Activated naive CD4-positive, alpha-beta T cell treated with anti-CD3 and anti-CD28 coated beads, Interleukin-2, amount 50 U/mL, for 16 hours (primary cell): ENCODE measurements around the gene BACE2.
"Not testable (repeated sequence)": the region's sequence is repeated elsewhere in the genome, so short reads cannot be mapped to it uniquely, and the experiment has no call there.

Experiments used
- DNase-seq: peaks from one replicate; pipeline ENCODE4 v3.0.0-alpha.2; 2020

The BACE2 gene

DNA sequence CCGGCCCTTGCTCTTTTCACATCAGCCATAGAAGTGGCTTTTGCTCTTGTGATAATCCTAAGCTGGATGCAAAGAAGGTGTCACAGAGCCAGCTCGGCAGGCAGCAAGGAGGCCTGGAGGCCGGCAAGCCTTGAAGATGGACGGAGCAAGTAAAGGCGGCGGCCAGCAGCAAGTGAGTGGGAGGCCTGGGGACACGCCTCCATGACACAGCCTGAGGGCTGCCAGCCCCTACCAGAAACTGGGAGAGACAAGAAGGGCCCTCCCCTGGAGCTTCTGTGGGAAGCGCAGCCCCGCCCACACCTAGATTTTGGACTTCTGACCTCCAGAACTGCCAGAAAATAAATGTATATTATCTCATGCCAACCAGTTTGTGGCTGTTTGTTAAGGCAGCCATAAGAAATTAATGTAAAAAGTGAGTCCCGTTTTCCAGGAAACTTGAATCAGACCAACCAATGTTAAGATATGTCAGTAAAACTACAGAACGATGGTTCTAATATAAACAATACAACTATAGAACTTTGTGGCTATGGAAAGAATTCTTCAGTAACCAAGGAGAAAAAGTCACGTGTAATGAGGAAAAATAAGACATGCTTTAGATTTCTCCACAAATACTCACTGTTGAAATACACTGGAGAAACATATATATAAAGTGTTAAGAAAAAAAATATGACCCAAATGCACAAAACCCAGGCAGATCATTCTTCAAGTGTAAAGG lies 49.9 kb downstream of the BACE2 start:
- DNase-seq, result no peak

DNA sequence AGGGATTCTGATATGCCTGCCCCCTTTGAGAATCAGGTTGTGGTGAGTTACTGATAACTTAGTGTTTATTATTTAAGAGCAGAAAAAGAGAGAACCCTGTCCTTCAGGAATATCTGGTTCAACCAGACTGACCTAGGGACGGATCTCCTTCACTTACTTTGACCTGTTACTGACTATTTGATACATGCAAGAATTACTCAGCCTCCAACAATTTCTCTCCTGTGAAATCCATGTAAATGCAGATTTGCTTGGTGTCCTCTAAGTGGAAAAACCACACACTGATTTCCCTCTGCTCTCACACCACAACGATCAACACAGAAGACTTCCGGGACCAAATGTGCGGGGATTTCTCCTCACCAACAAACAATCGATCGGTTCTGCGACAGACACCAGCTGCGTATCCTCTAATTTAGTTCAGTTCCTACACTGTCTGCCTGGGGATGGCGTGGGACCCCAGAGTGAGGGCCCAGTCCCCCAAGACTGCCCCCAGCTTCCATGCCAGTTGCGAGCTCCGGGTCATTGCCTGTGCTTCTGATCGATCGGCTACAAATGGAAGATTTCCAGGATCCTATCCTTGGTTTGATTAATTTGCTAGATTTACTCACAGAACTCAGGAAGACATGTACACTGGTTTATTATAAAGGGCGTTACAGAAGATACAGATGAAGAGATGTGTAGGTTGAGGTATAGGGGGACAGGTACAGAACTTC lies 51.7 kb downstream of the BACE2 start:
- no peak for DNase-seq

DNA sequence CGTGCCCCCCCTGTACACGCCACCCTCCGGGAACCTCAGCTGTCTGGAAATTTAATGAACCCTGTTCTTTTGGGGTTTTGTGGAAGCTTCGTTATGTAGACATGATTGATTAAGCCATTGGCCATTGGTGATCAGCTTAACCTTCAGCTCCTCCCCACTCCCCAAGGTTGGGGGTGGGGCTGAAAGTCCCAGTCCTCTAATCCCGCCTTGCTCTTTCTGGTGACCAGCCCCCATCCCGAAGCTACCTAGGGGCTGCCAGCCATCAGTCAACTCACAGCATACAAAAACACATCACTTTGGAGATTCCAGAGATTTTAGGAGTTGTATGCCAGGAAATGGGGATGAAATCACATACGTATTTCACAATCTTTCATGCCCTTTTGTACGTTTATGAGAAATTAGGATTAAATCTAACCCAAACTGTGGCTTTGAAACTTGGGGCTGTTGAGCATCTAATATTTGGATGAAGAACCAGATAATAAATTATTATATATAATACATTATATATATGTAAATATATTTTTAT lies 52.3 kb downstream of the BACE2 start:
- no peak for DNase-seq

DNA sequence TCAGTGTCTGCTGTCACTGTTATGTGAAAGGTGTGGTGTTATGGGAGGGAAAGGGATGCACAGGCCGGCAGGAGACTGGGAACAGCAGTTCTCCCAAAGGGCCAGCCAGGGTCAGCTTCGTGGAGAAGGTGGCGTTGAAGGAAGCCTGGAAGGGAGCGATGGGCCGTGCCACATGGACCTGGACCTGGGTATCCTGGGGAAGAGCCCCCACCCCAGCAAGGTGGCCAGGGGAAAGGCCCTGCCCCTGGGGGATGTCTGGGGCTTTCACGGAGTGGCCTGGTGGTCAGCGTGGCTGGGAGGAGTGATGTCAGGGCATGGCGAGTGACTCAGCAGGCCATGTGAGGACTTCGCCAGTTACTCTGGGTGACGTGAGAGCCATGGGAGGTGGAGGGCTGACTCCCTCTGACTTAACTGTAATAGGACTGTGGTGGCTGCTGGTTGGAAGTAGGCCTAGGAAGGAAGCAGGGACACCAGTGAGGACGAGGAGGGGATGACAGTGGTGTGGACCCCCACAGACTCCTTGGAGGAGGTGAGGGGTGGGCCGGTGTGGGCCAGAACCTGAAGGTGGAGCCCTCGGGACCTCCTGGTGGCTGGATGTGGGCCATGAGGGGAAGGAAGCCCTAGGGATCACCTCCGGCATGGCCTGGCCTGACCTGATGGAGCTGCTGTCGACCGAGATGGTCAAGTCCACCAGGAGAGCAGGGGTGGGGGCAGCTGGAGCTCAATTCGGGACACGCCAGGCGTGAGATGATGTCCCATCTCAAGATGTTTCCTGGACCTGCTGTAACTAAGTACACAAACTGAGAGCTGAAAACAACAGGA lies 54.5 kb downstream of the BACE2 start:
- DNase-seq, result no peak

DNA sequence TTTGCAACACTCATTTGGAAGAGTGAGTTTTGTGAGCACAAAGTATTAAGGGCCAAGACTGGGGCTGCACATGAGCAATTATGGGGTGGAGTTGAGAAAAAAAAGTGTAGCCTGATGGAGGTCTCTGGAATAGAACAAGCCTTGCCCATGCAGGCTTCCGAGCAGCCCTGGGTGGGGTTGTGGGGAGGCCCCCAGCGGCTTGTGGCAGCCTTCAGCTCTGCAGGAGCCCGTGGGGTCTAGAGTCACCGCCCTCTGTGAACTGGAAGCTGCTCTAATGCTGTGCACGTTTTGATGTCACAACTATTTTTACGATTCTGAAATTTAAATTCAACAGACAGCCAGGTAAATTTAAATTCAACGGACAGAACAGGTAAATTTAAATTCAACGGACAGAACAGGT lies 58.9 kb downstream of the BACE2 start:
- DNase-seq, result no peak

DNA sequence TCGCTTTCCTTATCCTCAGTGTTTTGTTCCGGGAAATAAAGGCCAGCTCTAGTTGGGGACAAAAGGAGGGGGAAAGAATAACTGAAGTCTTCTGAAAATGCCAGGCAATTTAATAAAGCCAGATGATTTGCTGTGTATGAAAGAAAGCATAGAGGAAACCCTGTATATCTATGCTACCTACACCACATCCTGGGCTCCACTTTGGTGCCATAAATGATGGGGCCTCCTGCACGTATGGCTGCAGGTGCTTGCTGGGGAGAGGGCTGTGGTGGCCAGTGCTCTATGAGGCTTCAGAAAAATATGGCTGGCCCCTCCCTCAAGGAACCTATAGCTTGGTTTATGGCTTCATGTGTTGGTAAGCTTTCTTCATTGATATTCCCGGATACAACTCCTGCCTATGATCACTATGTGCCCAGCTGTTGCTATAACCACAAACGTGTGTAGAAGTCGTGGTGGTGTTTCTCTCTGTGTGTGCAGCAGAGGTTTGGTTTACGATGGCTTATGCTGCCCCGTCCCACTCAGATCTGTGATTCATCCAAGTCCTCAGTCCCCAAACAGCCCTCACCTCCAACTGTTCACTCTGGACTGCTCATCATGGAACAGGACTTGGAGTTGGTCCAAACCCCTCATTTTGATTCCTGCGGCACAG lies 59.5 kb downstream of the BACE2 start:
- no peak for DNase-seq

DNA sequence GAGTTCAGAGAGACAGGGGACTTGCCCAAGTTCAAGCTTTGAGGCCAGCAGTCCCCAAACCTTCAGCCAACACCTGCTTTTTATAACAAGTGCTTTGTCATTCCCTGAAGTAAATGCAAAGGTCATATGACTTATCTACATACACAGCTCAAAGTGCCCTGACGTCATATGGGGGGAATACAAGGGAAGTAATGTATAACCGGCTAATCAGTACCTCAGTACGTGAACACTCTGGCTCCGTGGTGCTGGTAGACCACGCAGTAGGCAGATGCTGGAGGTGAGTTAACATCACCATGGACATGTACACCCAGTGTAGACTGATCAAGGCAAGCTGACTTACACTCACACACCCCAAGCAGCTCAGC lies 60.0 kb downstream of the BACE2 start:
- DNase-seq, result no peak

DNA sequence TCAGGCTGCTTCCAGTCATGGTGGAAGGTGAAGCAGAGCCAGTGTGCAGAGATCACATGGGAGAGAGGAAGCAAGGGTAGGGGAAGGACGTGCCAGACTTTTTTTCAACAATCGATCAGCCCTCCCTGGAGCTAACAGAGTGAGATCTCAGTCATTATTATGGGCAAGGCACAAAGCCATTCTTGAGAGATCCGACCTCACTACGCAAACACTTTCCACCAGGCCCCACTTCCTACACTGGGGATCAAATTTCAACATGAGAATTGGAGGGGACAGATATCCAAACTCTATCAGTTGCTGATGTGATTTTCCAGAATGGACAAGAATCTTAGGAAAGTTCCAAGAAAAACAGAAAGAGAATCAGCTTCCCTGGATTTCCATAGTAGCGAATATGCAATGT lies 60.5 kb downstream of the BACE2 start:
- DNase-seq, result no peak

DNA sequence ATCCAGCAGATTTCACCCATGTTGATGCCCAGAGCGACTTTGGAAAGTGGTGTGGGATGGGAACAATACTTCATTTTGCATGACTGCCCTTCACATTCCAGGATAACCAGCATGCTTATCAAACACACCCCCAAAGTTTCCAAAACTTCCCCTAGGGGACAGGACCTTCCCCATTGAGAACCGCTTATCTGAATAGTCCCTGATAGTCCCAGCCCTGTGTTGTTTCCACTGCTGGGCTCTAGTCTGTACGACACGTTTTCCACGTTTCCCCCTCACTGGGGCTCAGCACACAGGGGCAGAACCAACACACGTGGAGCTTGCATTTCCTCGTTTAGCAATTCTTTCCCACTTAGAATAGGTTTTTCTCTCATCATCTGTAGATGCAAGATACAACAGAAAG lies 61.0 kb downstream of the BACE2 start:
- no peak for DNase-seq

DNA sequence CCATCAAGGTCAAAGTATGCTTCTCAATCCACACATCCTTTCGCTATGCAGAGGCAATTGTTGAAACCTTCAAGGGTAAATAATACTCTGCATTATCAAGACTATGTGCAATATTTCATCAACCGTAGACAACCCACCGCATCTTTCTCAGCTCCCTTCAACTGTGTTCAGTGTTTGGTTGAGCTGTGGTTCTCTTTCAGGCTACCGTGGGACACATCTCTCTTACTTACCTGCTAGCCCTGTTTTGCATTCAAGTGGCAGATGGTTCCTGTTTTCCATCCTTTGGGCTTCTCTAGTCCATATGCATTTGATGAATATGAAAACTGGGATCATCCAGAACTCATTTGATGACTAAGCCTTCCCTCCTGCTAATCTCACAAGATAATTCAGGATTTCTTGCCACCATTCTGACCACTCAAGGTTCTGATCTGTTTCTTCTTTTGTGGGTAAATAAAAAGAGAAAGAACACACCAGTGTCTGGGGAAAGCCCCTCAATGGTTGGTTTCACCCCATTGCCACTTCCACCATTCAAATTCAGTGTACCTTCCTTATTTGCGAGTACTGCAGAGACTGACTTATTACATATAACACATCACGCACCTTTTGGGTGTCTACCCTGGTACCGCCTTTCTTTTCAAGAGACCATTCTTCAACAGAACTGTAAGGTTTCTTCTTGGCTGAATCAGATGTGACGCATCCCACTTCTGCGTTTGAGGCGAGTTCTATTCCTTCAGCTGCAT lies 61.7 kb downstream of the BACE2 start:
- DNase-seq, result no peak

DNA sequence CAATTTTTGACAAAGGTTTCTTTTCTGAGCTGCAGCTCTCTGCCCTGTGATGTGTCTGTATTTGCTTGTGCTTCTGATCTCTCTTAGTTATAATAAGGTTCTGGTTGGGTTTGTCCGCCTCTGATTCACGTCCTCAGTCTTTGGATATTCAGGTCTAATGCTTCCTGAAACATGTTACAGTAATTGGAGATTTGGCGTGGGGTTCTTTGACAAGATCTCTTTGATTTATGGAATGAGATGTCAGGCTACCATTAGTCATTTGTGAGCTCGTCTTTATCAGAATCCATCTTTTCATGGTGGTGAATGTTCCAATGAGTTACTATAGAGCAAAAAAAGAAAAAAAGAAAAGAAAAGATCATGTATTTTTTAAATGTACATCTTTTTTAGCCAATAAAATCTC lies 62.5 kb downstream of the BACE2 start:
- no peak for DNase-seq

DNA sequence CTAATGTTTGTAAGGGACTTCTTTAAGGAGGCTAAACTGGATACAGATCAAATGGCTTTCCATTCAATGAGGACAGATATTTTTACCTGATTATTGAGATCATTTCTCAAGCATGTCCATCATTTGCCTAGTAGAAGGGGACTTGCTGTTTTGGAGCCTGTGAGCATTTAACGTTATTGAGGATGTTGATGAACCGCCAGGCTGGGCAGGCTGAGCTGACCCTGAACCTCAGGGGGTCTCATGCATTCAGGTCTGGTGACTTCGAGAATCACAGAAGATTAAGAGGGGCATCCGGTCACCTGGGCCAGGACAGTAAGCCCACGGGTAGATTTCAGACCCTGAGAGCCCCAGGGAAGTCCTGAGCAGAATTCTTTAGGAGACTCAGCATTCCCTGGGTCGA lies 63.1 kb downstream of the BACE2 start:
- no peak for DNase-seq

DNA sequence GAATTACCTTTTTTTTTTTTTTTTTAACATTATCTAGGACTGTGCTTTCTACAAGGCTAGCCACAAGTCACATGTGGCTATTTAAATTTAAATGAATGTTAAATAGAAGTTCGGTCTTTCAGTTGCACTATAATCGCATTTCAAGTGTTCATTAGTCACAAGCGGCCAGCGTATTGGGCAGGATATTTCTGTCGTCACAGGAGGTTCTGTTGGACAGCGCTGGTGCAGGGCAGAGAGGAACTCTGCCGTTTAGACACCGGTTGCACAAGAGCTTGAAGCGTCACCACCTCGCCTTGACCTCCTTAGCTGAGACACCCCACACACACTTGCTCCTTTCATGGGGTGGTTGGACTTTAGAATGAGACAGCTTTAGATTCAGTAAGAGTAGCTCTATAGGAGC lies 64.1 kb downstream of the BACE2 start:
- no peak for DNase-seq

DNA sequence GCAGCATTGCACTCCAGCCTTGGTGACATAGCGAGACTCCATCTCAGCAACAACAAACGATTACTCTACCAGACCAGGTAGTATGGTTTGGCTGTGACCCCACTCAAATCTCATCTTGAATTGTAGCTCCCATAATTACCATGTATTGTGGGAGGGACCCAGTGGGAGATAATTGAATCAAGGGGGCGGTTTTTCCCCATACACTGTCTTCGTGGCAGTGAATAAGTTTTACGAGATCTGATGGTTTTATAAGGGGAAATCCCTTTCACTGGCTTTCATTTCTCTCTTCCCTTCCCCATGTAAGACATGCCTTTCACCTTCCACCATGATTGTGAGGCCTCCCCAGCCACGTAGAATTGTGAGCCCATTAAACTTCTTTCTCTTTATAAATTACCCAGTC lies 66.0 kb downstream of the BACE2 start:
- no peak for DNase-seq

DNA sequence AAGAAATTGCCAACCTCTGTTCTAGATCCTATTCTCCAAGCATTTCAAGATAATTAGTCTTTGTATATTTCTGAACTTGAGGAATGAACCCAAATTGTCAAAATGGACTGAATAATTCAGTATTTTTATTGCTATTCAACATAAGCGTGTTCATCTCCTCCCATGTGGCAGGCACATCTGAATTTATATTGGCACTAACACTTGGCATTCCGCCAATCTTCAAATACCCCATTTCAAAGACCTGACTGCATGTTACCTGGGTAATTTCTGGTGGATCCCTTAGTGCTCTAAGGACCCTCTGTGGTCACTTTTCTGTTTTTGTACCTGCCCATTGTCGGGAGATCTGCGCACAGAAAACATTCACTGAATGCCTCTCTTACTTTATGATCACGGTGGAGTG lies 66.6 kb downstream of the BACE2 start:
- no peak for DNase-seq

DNA sequence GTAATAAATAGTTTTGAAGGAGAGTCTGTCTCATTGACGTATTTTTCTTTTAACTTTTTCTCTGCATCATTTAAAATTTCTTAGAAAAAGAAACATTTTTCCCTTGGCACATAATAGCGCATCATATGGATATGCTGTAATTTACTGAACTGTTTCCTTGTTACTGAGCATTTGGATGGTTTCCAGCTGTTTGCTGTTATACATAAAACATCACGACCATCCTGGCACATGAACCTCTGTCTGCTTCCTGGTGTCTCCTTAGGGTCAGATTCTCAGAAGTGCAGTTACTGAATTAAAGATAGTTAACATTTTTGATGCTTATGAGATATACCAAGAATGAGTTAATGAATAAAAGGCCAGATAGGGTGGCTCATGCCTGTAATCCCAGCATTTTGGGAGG lies 67.2 kb downstream of the BACE2 start:
- no peak for DNase-seq

DNA sequence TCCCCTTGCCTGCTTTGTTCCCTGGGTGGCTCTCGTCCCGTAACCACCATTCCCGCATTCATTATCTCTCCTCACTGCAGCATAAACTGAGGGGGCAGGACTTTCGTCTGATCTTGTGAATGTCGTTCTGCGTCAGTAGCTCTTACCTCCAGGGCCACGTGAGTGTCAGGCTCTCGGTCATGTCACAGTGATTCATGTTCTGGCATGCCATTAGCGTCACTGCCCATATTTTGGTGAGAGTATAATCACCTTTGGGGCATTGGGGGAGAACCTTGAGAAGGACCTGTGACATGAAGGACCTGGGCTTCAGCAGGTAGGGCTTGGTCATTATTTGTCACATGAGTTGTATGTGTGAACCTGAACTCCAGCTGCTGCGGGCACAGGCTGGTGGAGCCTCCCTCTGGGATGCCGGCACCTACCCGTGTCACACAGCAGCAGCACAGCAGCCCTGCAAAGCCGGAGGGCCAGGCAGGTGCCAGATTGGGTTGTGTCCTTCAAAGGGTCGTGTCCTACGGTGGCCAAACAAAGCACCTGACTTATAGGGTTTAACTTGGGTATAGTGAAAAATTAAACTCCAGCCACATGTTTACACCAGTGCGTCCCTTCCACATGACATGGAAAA lies 68.5 kb downstream of the BACE2 start:
- DNase-seq, result no peak

DNA sequence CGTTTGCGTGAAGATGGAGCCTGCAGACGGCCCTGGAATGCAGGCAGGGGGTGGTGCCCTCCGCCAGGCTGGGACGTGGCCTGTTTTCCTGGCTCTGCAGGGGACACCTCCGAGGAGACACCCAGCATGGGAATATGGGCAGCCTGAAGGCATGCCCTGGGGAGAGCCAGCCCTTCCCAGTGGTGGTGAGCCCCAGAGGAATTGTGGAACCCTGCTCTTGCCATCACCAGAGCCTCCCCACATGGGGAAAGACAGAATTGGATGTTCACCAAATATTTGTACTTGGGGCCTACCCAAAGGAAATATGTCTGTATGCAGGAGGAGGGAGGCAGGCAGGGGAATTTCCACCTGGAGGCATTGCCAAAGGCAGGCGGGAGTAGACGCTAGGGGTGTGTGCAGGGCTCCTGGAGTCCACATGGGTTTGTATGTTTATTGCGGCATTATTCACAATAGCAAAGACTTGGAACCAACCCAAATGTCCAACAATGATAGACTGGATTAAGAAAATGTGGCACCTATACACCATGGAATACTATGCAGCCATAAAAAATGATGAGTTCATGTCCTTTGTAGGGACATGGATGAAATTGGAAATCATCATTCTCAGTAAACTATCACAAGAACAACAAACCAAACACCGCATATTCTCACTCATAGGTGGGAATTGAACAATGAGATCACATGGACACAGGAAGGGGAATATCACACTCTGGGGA lies 70.3 kb downstream of the BACE2 start:
- DNase-seq, result not testable (repeated sequence)

DNA sequence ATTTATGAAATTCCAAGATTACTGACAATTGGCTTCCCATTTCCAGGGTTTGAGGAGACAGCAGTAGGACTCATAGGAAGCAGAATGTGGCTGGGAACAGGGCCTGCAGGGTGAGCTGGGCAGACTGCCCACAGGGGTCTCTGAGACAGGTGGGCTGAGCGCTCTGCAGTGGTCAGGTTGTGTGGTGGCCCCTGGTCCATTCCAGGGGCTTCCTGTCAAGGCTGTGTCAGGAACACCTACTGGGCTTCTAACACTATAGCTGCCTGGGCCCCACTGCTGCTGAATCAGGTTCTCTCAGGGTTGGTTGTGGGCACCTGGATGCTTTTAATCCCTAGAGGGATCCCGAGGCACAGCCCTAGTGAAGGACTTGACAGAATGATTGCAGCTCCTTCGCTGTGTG lies 72.1 kb downstream of the BACE2 start:
- DNase-seq, result no peak

DNA sequence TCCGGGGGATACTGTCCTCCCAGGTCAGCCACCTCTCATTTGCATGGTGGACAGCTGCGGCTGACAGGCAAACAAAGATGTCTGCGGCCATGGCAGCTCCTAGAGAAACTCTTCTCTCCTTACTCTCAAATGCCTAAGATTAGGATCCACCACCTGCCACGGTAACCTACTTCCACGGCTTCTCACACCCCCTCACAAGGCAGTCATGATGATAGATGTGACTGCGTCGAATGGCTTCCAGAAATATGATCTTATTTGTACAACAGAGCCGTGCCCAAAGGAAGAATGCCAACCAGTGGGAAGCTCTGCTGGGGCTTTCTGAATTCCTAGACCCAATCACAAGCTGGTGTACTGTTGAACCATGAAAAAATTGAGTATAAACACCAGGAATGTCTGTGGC lies 73.4 kb downstream of the BACE2 start:
- no peak for DNase-seq

DNA sequence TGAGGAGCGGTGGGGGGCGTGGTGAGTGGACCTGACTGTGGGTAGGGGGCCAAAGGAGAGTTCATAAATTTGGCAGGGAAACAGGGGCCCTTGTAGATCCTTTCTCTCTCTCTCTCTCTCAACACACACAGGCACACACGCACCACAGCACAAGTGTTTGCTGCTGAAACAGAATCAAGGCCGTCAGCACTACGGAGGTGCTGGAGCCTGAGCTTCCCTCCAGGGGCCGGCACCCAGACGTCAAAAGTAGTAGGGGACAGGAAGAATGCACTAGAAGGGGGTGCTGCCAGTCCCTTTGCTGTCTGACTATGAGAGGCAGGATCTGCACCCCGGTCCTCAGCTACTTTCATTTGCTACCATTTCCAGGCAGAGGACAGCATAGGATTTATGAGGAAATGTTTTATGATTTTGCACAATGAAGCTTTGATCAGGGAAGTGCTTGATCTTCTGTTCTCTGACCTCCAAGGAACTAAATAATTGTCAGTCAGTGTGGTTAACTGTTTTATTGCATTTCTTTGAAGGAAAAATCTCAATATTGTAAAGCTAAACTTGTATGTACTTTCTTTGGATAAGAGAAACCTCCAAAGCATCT lies 74.4 kb downstream of the BACE2 start:
- no peak for DNase-seq
